Uterus (tissue), 4 donors: ENCODE data around the gene KLHDC7B. TPM values are rescaled to one million over a fixed set of nuclear protein-coding genes. Genes with fewer than 3 reads are reported as not detected.
"Not testable (repeated sequence)": the region's sequence is repeated elsewhere in the genome, so short reads cannot be mapped to it uniquely, and the experiment has no call there.

ENCODE experiments used
- DNase-seq, 2 donors: peaks; one replicate each; pipeline ENCODE4 v3.0.0-alpha.2; 2019 to 2020
- H3K27ac ChIP-seq, 2 donors: fragments of 200-600 bp; sonication (generic); 1 replicate in 1 of 2; 2 replicates in 1 of 2; pipeline ENCODE4 v1.5.1; 2016 to 2018
- H3K27me3 ChIP-seq, 2 donors: fragments of 200-600 bp; sonication (generic); one replicate each; pipeline ENCODE4 v1.5.1; 2018 to 2019; ENCODE audit warnings: control low read depth in 1 of 2
- H3K36me3 ChIP-seq, 2 donors: fragments of 200-600 bp; sonication (generic); one replicate each; pipeline ENCODE4 v1.5.1; 2019; ENCODE audit warnings: control low read depth in 1 of 2
- H3K4me1 ChIP-seq, 2 donors: fragments of 200-600 bp; sonication (generic); one replicate each; pipeline ENCODE4 v1.5.1; 2018 to 2019; ENCODE audit warnings: control low read depth in 1 of 2
- H3K4me3 ChIP-seq, 2 donors: fragments of 200-600 bp; sonication (generic); 1 replicate in 1 of 2; 2 replicates in 1 of 2; pipeline ENCODE4 v1.5.1; 2018 to 2019; ENCODE audit warnings: mild to moderate bottlenecking in 1 of 2
- H3K9me3 ChIP-seq, 2 donors: fragments of 200-600 bp; sonication (generic); one replicate each; pipeline ENCODE4 v1.5.1; 2019; ENCODE audit warnings: control low read depth in 1 of 2
- POLR2A ChIP-seq, 2 donors: fragments of 450-650 bp; IDR thresholded peaks; one replicate each; pipeline ENCODE4 v1.6.1; 2016; ENCODE audit warnings: antibody characterized with exemption in 2 of 2, mild to moderate bottlenecking in 1 of 2, moderate library complexity in 1 of 2
- intact Hi-C: fragments of 100-400 bp; cut with DNase I; formaldehyde crosslinking; loops from one replicate; pipeline ENCODE4 v1.15.1; 2023; ENCODE audit warnings: low total_unique reads
- total RNA-seq, 4 donors: library from RNA; depleted of rRNA in 3 of 4; stranded (reverse); fragments of >200 nt in 3 of 4; gene quantifications; one replicate each; pipeline versions ENCODE4 v1.1.0 to v1.2.4, GENCODE V29; 2014 to 2023
- TF ChIP-seq, protein P1 (sequence below), 4 experiments: fragments of 200-600 bp in 2 of 4; fragments of 450-650 bp in 2 of 4; sonication (generic) in 2 of 4; IDR thresholded peaks; one replicate each; pipeline ENCODE4 v1.5.1; 2016 to 2019; ENCODE audit warnings: antibody characterized with exemption in 4 of 4, mild to moderate bottlenecking in 2 of 4, moderate library complexity in 1 of 4
- donor health status: DM: yes; HTN: yes; CAD: no.

The KLHDC7B gene
- total RNA-seq, 4 donors from 2014 or later = not detected

DNA sequence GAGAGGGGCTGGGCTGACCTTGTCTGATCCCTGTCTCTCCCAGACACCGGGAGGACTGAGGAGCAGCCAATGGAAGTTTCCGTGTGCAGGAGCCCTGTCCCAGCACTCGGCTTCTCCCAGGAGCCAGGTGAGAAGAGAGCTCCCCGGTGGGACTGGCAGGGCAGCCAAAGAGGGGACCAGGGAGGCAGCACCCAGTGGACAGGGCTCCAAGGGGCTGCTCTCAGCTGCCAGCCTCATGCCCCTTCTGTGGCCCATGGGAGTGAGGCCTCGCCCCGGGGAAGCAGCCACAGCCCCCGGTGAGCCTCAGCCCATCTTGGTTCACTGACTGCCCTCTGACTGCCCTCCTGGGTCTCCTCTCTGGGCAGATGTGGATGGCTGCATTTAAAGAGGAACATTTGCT lies 27.1 kb upstream of the KLHDC7B start:
- Histone ChIP-seq H3K27me3 (no peaks in the 10 kb centered on the region), H3K4me3 (no peak overlapping the region), H3K4me1 (no peaks in the 10 kb centered on the region), H3K27ac (no peak overlapping the region), H3K9me3 (no peaks in the 10 kb centered on the region), H3K36me3 (no peaks in the 10 kb centered on the region)
- intact Hi-C loops = no loop called here
- DNase-seq = no peak
- TF ChIP-seq POLR2A (IDR thresholded peaks at IDR 0.05) = no peak
- TF ChIP-seq, protein P1, sequence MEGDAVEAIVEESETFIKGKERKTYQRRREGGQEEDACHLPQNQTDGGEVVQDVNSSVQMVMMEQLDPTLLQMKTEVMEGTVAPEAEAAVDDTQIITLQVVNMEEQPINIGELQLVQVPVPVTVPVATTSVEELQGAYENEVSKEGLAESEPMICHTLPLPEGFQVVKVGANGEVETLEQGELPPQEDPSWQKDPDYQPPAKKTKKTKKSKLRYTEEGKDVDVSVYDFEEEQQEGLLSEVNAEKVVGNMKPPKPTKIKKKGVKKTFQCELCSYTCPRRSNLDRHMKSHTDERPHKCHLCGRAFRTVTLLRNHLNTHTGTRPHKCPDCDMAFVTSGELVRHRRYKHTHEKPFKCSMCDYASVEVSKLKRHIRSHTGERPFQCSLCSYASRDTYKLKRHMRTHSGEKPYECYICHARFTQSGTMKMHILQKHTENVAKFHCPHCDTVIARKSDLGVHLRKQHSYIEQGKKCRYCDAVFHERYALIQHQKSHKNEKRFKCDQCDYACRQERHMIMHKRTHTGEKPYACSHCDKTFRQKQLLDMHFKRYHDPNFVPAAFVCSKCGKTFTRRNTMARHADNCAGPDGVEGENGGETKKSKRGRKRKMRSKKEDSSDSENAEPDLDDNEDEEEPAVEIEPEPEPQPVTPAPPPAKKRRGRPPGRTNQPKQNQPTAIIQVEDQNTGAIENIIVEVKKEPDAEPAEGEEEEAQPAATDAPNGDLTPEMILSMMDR (IDR thresholded peaks at IDR 0.05) = no peak

DNA sequence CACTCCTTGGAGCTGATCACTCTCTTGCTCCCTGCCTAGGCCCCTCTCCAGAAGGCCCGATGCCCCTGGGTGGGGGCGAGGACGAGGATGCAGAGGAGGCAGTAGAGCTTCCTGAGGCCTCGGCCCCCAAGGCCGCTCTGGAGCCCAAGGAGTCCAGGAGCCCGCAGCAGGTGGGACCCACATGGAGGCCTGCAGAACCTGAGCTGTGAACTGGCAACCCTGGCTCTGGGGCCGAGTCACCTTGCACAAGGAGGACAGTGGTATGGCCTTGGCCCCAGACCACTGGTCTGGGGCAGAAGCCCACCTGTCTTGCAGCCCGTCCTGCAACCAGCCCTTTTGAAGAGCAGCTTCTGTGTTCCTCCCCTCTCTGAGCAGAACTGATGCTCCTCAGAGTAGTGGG lies 26.5 kb upstream of the KLHDC7B start:
- TF ChIP-seq POLR2A (IDR thresholded peaks at IDR 0.05) = no peak
- TF ChIP-seq, protein P1 (IDR thresholded peaks at IDR 0.05) = no peak
- intact Hi-C loops = no loop called here
- Histone ChIP-seq H3K4me3 (no peak overlapping the region), H3K27ac (no peak overlapping the region), H3K36me3 (no peaks in the 10 kb centered on the region), H3K27me3 (no peaks in the 10 kb centered on the region), H3K9me3 (no peaks in the 10 kb centered on the region), H3K4me1 (no peaks in the 10 kb centered on the region)
- DNase-seq = no peak

DNA sequence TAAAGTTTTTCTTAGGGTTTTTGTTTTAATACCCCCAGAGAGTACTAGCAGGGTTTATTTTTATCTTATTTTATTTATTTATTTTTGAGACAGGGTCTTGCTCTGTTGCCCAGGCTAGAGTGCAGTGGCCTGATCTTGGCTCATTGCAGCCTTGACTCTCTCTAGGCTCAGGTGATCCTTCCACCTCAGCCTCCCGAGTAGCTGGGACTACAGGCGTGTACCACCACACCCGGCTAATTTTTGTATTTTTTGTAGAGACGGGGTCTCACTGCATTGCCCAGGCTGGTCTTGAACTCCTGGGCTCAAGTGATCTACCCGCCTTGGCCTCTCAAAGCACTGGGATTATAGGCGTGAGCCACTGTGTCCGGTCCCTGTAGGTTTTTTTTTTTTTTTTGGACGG lies 25.5 kb upstream of the KLHDC7B start:
- intact Hi-C loops, H3K36me3 ChIP-seq: not testable (repeated sequence)

DNA sequence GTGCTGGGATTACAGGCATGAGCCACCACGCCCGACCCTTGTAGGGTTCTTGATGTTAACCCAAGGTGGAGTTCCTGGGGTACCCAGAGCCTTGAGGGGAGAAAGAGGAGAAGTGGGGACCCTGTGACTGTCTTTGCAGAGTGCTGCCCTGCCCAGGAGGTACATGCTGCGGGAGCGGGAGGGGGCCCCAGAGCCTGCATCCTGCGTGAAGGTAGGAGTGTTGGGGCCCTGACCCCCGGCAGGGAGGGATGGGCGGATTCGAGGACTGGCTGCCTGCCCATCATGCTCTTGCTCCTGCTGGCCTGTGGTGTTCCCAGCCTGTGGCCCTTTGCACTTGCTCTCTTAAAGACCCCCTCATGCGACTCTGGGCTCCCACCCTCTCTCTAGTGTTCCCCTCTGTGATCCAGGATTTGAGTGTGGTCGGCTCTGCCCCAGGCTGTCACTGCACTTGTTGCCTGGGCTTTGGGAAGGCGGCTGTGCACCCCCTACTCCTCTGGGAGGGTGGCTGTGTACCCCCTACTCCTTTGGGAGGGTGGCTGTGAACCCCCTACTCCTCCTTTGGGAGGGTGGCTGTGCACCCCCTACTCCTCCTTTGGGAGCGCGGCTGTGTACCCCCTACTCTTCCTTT lies 24.8 kb upstream of the KLHDC7B start:
- TF ChIP-seq, protein P1 (IDR thresholded peaks at IDR 0.05) = no peak
- no peak for TF ChIP-seq POLR2A (IDR thresholded peaks at IDR 0.05)
- H3K9me3 ChIP-seq = no peaks in the 10 kb centered on the region
- H3K27me3 ChIP-seq = no peaks in the 10 kb centered on the region
- H3K4me1 ChIP-seq = no peaks in the 10 kb centered on the region
- H3K36me3 ChIP-seq = no peaks in the 10 kb centered on the region
- H3K4me3 ChIP-seq = no peak overlapping the region
- DNase-seq = no peak
- no peak overlapping the region for H3K27ac ChIP-seq
- intact Hi-C loops = no loop called here

More for the DNA sequence above, 25.5 kb upstream of the KLHDC7B start:
- H3K27ac ChIP-seq, H3K9me3 ChIP-seq, DNase-seq, H3K4me3 ChIP-seq, H3K27me3 ChIP-seq, H3K4me1 ChIP-seq: not testable (repeated sequence)

DNA sequence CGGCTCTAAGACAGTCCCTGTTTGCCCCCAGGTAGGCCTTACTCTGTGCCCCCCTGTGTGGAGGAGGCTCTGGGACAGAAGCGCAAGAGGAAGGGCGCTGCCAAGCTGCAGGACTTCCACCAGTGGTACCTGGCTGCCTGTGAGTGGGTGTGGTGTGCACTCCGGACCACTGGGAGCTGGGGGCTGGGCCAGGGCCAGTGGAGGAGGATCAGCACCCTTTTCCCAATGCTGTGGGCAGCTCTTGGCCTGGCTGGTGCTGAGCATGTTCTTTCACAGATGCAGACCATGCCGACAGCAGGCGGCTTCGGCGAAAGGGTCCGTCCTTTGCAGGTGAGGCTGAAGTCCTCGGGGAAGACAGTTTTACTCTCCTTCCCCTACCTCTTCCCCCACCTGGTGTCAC lies 24.0 kb upstream of the KLHDC7B start:
- no peak for DNase-seq
- Histone ChIP-seq H3K36me3 (no peaks in the 10 kb centered on the region), H3K4me1 (no peaks in the 10 kb centered on the region), H3K27ac (no peak overlapping the region), H3K4me3 (no peak overlapping the region), H3K27me3 (no peaks in the 10 kb centered on the region), H3K9me3 (no peaks in the 10 kb centered on the region)
- TF ChIP-seq, protein P1 (IDR thresholded peaks at IDR 0.05) = no peak
- TF ChIP-seq POLR2A (IDR thresholded peaks at IDR 0.05) = no peak
- intact Hi-C loops = no loop called here
